GM12878 (cell line): Measurements from ENCODE around the gene STYXL2. TPM values are rescaled to one million over a fixed set of nuclear protein-coding genes. Genes with fewer than 3 reads are reported as not detected.

ENCODE experiments used
- ATAC-seq: fragments of 200-7000 bp; cut with Tn5 transposase; 3 replicates; pipeline ENCODE4 v1.9.1; 2020; ENCODE audit warnings: mild to moderate bottlenecking, moderate library complexity
- BruUV-seq: library from RNA; stranded (reverse); fragments of 400-500 nt; replicated peaks from 2 replicates; lab custom pipeline; 2021; lab: Mats Ljungman, UMichigan
- CTCF ChIA-PET: fragments of 300-600 bp; sonication (Branson Sonifier 250); formaldehyde crosslinking; extraction: SDS; loops from one replicate; lab custom pipeline; 2021; ENCODE audit warnings: inconsistent platforms; lab: Yijun Ruan, JAX
- POLR2A ChIA-PET: fragments of 350-600 bp; formaldehyde crosslinking; extraction: SDS; loops from one replicate; lab custom pipeline; 2021; ENCODE audit warnings: inconsistent platforms; lab: Charles Lee
- RAD21 ChIA-PET: fragments of 300-600 bp; sonication (Branson Sonifier 250); formaldehyde crosslinking; loops from one replicate; lab custom pipeline; 2023; ENCODE audit warnings: antibody characterized with exemption; ENCODE audit not compliant: unreplicated experiment; lab: Charles Lee
- SMC1A ChIA-PET: fragments of 300-600 bp; sonication (Branson Sonifier 250); formaldehyde crosslinking; loops from one replicate; lab custom pipeline; 2023; ENCODE audit not compliant: unreplicated experiment, uncharacterized antibody; lab: Charles Lee
- DNase-seq: peaks from one replicate; pipeline ENCODE4 v3.0.0-alpha.2; 2011; ENCODE audit warnings: low read depth, low spot score
- FAIRE-seq: peaks from 3 replicates; lab custom pipeline; 2011; peaks lifted over from hg19 to GRCh38; lab: Jason Lieb, UNC
- H2AFZ ChIP-seq: 2 replicates; pipeline ENCODE4 v1.6.0; 2011; ENCODE audit warnings: low read depth, low read length, control low read depth; ENCODE audit not compliant: control insufficient read depth
- H3K27ac ChIP-seq: 2 replicates; pipeline ENCODE4 v1.5.1; 2011; ENCODE audit warnings: control low read depth; ENCODE audit not compliant: control insufficient read depth, insufficient read depth
- H3K27me3 ChIP-seq, 2 experiments: replicated peaks in 1 of 2; 2 replicates each; pipeline versions ENCODE4 v1.6.0 to v1.6.1; 2011; ENCODE audit warnings: low read length in 1 of 2; ENCODE audit not compliant: control insufficient read depth in 2 of 2, insufficient read depth in 2 of 2
- H3K36me3 ChIP-seq, 2 experiments: 2 replicates each; pipeline ENCODE4 v1.5.1; 2011; ENCODE audit warnings: low read length in 1 of 2; ENCODE audit not compliant: control insufficient read depth in 2 of 2, insufficient read depth in 2 of 2
- H3K4me1 ChIP-seq: 2 replicates; pipeline ENCODE4 v1.6.1; 2011; ENCODE audit warnings: mild to moderate bottlenecking, low read length, moderate library complexity, mixed read lengths; ENCODE audit not compliant: control insufficient read depth, insufficient read depth
- H3K4me2 ChIP-seq: 2 replicates; pipeline ENCODE4 v1.6.0; 2011; ENCODE audit warnings: control low read depth; ENCODE audit not compliant: control insufficient read depth, insufficient read depth
- H3K4me3 ChIP-seq: fragments of 200-600 bp; sonication (generic); 2 replicates; pipeline ENCODE4 v1.5.1; 2016
- H3K79me2 ChIP-seq: 2 replicates; pipeline ENCODE4 v1.6.0; 2011; ENCODE audit warnings: low read length; ENCODE audit not compliant: control insufficient read depth, insufficient read depth
- H3K9ac ChIP-seq: 2 replicates; pipeline ENCODE4 v1.8.0; 2011; ENCODE audit warnings: low read length, control low read depth, mixed read lengths; ENCODE audit not compliant: control insufficient read depth, insufficient read depth
- H3K9me3 ChIP-seq: replicated peaks from 3 replicates; pipeline ENCODE4 v1.5.1; 2011; ENCODE audit warnings: mild to moderate bottlenecking, low read length; ENCODE audit not compliant: control insufficient read depth, insufficient read depth
- H4K20me1 ChIP-seq: 2 replicates; pipeline ENCODE4 v1.6.0; 2011; ENCODE audit not compliant: control insufficient read depth, insufficient read depth
- BRCA1 ChIP-seq: IDR thresholded peaks from 2 replicates; pipeline ENCODE4 v1.6.1; 2011; ENCODE audit warnings: low read depth, low read length, improper control_type of control experiment
- HCFC1 ChIP-seq: fragments of 150-350 bp; IDR thresholded peaks from 2 replicates; pipeline ENCODE4 v1.6.1; 2014; ENCODE audit warnings: low read length
- IKZF1 ChIP-seq: fragments of 450-650 bp; conservative IDR thresholded peaks from 2 replicates; pipeline ENCODE4 v1.6.1; 2017; ENCODE audit warnings: antibody characterized with exemption, mild to moderate bottlenecking
- IKZF2 ChIP-seq, 2 experiments: fragments of 450-650 bp; IDR thresholded peaks; 2 replicates each; pipeline ENCODE4 v1.6.1; 2017; ENCODE audit warnings: mild to moderate bottlenecking in 2 of 2, moderate library complexity in 2 of 2
- KAT2A ChIP-seq: conservative IDR thresholded peaks from 2 replicates; pipeline ENCODE4 v1.6.1; 2011; ENCODE audit warnings: low read depth, low read length; ENCODE audit not compliant: control insufficient read depth
- KLF5 ChIP-seq: fragments of 450-650 bp; IDR thresholded peaks from 2 replicates; pipeline ENCODE4 v1.6.1; 2014; ENCODE audit warnings: mild to moderate bottlenecking; ENCODE audit not compliant: partially characterized antibody
- POU2F2 ChIP-seq: IDR thresholded peaks from 3 replicates; pipeline ENCODE4 v1.6.1; 2011; ENCODE audit warnings: low read depth, mild to moderate bottlenecking, low read length, borderline replicate concordance
- RAD21 ChIP-seq: IDR thresholded peaks from 2 replicates; pipeline ENCODE4 v1.6.1; 2011; ENCODE audit warnings: mild to moderate bottlenecking, low read depth, low read length, moderate library complexity; ENCODE audit not compliant: insufficient read depth
- RELA ChIP-seq: fragments of 450-650 bp; IDR thresholded peaks from 2 replicates; pipeline ENCODE4 v1.8.0; 2014; ENCODE audit warnings: borderline replicate concordance; ENCODE audit not compliant: partially characterized antibody
- RELB ChIP-seq: fragments of 450-650 bp; IDR thresholded peaks from 2 replicates; pipeline ENCODE4 v1.6.1; 2017; ENCODE audit warnings: low read depth, mild to moderate bottlenecking, moderate library complexity
- SIX5 ChIP-seq: IDR thresholded peaks from 2 replicates; pipeline ENCODE4 v1.6.1; 2011; ENCODE audit warnings: mild to moderate bottlenecking, low read depth, low read length, moderate library complexity; ENCODE audit not compliant: severe bottlenecking
- SRF ChIP-seq, 2 experiments: IDR thresholded peaks; 2 replicates each; pipeline ENCODE4 v1.6.1; 2011; ENCODE audit warnings: low read depth in 2 of 2, low read length in 2 of 2, mild to moderate bottlenecking in 1 of 2, moderate library complexity in 1 of 2
- SUZ12 ChIP-seq: fragments of 200-600 bp; sonication (generic); IDR thresholded peaks from one replicate; pipeline ENCODE4 v1.6.1; 2018; ENCODE audit warnings: antibody characterized with exemption, mild to moderate bottlenecking; ENCODE audit not compliant: unreplicated experiment
- TCF7 ChIP-seq: IDR thresholded peaks from 2 replicates; pipeline ENCODE4 v1.6.1; 2014; ENCODE audit warnings: antibody characterized with exemption, borderline replicate concordance
- WGBS: methylation state at CpG from one replicate; pipeline ENCODE4 v1.1.6; 2016; ENCODE audit warnings: low lambda C conversion rate; ENCODE audit not compliant: insufficient replicate concordance, insufficient coverage; ENCODE audit errors: missing lambda C conversion rate; 5-methylcytosine and 5-hydroxymethylcytosine counted together
- in situ Hi-C: fragments of 300-500 bp; cut with MboI; formaldehyde crosslinking; loops from 9 replicates; pipeline ENCODE4 v1.14.3; 2018; ENCODE audit warnings: mixed read lengths
- intact Hi-C: fragments of 100-400 bp; cut with micrococcal nuclease; formaldehyde crosslinking; loops from one replicate; pipeline ENCODE4 v1.14.2; 2022; ENCODE audit not compliant: unreplicated experiment
- polyA plus RNA-seq, 11 experiments: library from polyadenylated mRNA; depleted of rRNA in 4 of 11; unstranded in 6 of 11; stranded (reverse) in 5 of 11; fragments of >200 nt; fragmentation: Nextera tagmentation in 4 of 11; fragmentation: Illumina TruSeq in 1 of 11; extraction: Ambion mirVana in 4 of 11; extraction: Trizol in 1 of 11; gene quantifications; 1 replicate in 1 of 11; 2 replicates in 10 of 11; pipeline versions ENCODE4 v1.2.1 to v1.2.3, GENCODE V29; 2011 to 2016; ENCODE audit warnings: inconsistent platforms in 2 of 11, missing spikeins in 2 of 11, low read depth in 1 of 11
- total RNA-seq, 4 experiments: library from RNA; depleted of rRNA in 3 of 4; stranded (reverse); fragments of >200 nt in 3 of 4; fragmentation: Illumina TruSeq in 1 of 4; extraction: Trizol in 1 of 4; gene quantifications; 2 replicates each; pipeline versions ENCODE4 v1.2.1 to v1.2.3, GENCODE V29; 2013 to 2021

The STYXL2 gene
- total and polyA plus RNA-seq, 10 of the 15 experiments (the other 5 are each of a cell fraction or from before 2014, with no cell fraction given), result under 0.01 to 0.08 (median 0.03) TPM; not detected in 7

- H3K4me3 ChIP-seq, result no peak overlapping the region
- H3K36me3 ChIP-seq, result no peaks in the 10 kb centered on the region
- POLR2A ChIA-PET, result interaction anchor here (0.9 kb wide), 1 partner anchor 20 kb away, joined by 3 read pairs; no protein-coding TSS in a partner anchor
- no peaks in the 10 kb centered on the region; the same call in 1 of the 2 replicates for H3K4me1 ChIP-seq
- intact Hi-C loops (no loop called here), in situ Hi-C loops (no loop called here)
- DNase-seq (no peak), FAIRE-seq (no peak), ATAC-seq (peak; percentile 33)
- no peaks in the 10 kb centered on the region for H3K79me2 ChIP-seq
- H4K20me1 ChIP-seq, result no peaks in the 10 kb centered on the region
- RAD21 ChIA-PET, result interaction anchor here (1.0 kb wide), 1 partner anchor 135 kb away, joined by 3 read pairs; no protein-coding TSS in a partner anchor
- H3K27me3 ChIP-seq, result no peaks in the 10 kb centered on the region
- no peak overlapping the region for H3K27ac ChIP-seq
- H3K9ac ChIP-seq, result no peak overlapping the region
- CTCF ChIA-PET, result interaction anchor here (1.4 to 2.0 kb wide), 2 partner anchors 26 to 40 kb away, joined by 5 to 6 read pairs; no protein-coding TSS in a partner anchor
- BruUV-seq, result no TSS peak
- no peaks in the 10 kb centered on the region for H3K9me3 ChIP-seq
- peak; percentile 23 to 43; a peak in 2 of 4 replicates for TF ChIP-seq IKZF2 (IDR thresholded peaks at IDR 0.05)
- peak; percentile 29; the same call in 1 of the 2 replicates for TF ChIP-seq RELB
- TF ChIP-seq BRCA1, result no peak
- 0 out of 2 replicates have a peak, but pooled peaks have one; percentile 11 for TF ChIP-seq IKZF1
- no peak overlapping the region for H3K4me2 ChIP-seq
- no peak overlapping the region; the same call in 1 of the 2 replicates for H2AFZ ChIP-seq
- SMC1A ChIA-PET, result interaction anchor here (1.8 to 2.3 kb wide), 2 partner anchors 25 to 26 kb away, joined by 6 to 9 read pairs; no protein-coding TSS in a partner anchor
Observed at GRCh38 chr1:167084757-167085156, 9.1 kb upstream of the STYXL2 start.

- CTCF ChIA-PET, result interaction anchor here (1.0 to 2.0 kb wide), 2 partner anchors 38 to 134 kb away, joined by 3 to 6 read pairs; no protein-coding TSS in a partner anchor
- Histone ChIP-seq H4K20me1 (no peaks in the 10 kb centered on the region), H3K79me2 (no peaks in the 10 kb centered on the region), H3K4me3 (no peak overlapping the region), H3K9me3 (no peaks in the 10 kb centered on the region), H3K27me3 (no peaks in the 10 kb centered on the region), H3K4me1 (peaks cover 11% of the 10 kb centered on the region), H2AFZ (no peak overlapping the region), H3K4me2 (no peak overlapping the region), H3K36me3 (no peaks in the 10 kb centered on the region), H3K27ac (no peak overlapping the region), H3K9ac (no peak overlapping the region)
- in situ Hi-C loops (no loop called here), intact Hi-C loops (no loop called here)
- SMC1A ChIA-PET, result interaction anchor here (2.3 kb wide), 1 partner anchor 24 kb away, joined by 9 read pairs; no protein-coding TSS in a partner anchor
- RAD21 ChIA-PET, result no interaction called here
- BruUV-seq, result no TSS peak
- POLR2A ChIA-PET, result no interaction called here
- FAIRE-seq (no peak), DNase-seq (no peak), ATAC-seq (no peak)
- 65% methylated on average over 7 of the region's 7 CpGs for WGBS
- TF ChIP-seq RAD21 (no peak), HCFC1 (no peak), TCF7 (no peak), SIX5 (no peak), SUZ12 (no peak), KAT2A (no peak), RELB (no peak), SRF (IDR thresholded peaks at IDR 0.05; ENCODE audit: low read depth in 2 of 2, low read length in 2 of 2) (no peak), POU2F2 (no peak), RELA (no peak), KLF5 (no peak)
Observed at GRCh38 chr1:167086033-167086432, 7.8 kb upstream of the STYXL2 start.
